GM18951 (cell line): Measurements from ENCODE around the gene ADAMTSL1.

Source experiments
- POLR2A ChIP-seq: IDR thresholded peaks from 4 replicates; pipeline ENCODE4 v1.6.1; 2011; ENCODE audit warnings: mild to moderate bottlenecking; ENCODE audit not compliant: insufficient read length, insufficient read depth; ENCODE audit errors: extremely low read depth
- in situ Hi-C: fragments of 300-500 bp; cut with MboI; formaldehyde crosslinking; loops from one replicate; pipeline ENCODE4 v1.12.0; 2022; ENCODE audit warnings: low sequenced_read_pairs, mixed read lengths, inconsistent platforms; ENCODE audit not compliant: unreplicated experiment

The ADAMTSL1 gene

GRCh38 chr9:18786911-18787650, 313.1 kb downstream of the ADAMTSL1 start:
- in situ Hi-C loops, result no loop called here
- no peak for TF ChIP-seq POLR2A

- in situ Hi-C loops, result no loop called here
- TF ChIP-seq POLR2A, result no peak
Observed at GRCh38 chr9:18788256-18788655, 314.3 kb downstream of the ADAMTSL1 start.

DNA sequence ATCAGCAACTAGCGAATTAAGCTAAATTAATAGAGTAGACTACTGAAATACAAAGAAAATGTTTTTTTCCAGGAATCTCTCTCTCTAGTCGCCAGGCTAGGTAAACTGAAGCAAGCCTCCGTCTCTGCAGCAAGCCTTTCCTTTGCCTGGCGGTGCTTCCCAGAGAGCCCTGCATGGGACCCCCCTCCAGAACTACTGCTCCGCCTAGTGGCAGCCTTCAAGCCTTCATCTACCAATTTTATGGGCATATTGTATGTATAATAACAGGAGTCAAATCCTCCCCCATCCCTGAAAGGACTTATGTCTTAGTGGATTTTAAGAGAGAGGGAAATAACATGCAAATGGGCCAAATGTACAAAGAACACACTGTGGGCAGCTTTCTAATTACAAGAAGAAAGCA, 317.1 kb downstream of the ADAMTSL1 start:
- TF ChIP-seq POLR2A, result no peak
- in situ Hi-C loops, result no loop called here

DNA sequence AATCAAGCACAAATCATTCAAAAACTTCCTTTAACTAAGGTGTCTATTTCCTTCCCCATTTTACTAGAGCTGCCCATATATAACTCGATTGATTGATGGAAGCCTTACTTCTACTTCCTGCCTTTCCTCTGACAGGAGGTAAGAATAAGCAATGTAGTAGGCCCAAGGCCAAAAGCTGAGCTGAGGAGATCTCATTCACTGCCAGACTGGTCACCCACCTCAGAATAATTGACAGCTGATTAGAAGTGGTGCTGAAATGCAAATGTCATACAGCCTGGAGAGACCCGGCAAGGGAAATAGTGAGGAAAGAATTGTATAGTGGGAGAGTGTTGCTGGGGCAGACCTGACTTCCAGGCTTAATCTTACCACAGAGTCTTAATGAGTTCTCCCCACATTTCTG, 319.2 kb downstream of the ADAMTSL1 start:
- TF ChIP-seq POLR2A, result no peak
- in situ Hi-C loops, result no loop called here

DNA sequence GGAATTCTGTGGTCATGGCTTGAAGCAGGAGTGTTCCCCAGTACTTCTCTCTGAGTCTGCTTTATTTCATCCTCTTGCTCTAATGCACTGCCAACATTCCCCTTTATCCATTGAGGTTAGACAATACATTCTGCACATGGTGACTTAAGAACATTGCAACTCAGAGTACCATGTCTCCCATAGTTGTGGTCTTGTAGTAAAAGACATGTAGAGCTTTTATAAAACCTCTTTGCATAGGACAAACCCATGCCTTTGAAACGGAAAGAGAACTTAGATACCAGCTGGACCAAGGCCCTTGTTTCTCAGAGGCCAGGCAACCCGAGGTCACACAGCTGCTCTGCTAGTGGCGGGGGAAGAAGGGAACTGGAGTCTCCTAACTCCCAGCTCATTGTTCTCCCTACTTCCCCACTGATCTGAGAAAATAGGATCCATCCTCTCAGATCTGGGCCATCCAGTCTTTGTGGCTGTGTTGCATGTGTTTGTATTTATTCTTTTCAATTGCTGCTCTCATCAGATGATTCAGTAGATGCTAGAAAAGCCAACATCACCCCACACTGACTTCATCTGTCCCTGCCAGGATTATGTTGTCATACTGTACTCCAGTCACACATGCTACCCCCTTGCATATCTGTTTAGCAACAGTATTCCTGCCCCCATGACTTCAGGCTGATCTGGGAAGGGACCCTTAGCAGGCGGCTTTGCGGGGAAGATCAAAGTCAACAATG, 322.2 kb downstream of the ADAMTSL1 start:
- no peak for TF ChIP-seq POLR2A
- in situ Hi-C loops, result no loop called here

- no peak for TF ChIP-seq POLR2A
- in situ Hi-C loops, result no loop called here
Observed at GRCh38 chr9:18796696-18797270, 322.8 kb downstream of the ADAMTSL1 start.

DNA sequence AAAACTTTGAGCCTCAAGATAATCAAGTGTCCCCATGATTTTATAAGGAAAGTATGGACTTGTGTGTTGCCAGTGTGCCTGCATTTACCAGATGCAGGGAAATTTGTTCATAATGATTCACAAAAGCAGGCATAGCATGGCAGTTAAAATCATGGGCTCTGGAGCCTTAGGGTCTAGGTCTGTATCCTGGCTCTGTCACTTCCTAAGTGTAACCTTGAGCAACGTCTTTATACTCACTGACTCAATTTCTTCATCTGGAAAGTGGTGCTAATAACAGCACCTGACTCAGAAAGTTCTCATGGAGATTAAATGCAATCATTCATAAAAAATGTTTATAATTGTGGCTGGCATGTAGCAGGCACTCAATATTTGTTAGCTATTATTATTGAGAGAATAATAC, 324.2 kb downstream of the ADAMTSL1 start:
- in situ Hi-C loops, result no loop called here
- TF ChIP-seq POLR2A, result no peak

DNA sequence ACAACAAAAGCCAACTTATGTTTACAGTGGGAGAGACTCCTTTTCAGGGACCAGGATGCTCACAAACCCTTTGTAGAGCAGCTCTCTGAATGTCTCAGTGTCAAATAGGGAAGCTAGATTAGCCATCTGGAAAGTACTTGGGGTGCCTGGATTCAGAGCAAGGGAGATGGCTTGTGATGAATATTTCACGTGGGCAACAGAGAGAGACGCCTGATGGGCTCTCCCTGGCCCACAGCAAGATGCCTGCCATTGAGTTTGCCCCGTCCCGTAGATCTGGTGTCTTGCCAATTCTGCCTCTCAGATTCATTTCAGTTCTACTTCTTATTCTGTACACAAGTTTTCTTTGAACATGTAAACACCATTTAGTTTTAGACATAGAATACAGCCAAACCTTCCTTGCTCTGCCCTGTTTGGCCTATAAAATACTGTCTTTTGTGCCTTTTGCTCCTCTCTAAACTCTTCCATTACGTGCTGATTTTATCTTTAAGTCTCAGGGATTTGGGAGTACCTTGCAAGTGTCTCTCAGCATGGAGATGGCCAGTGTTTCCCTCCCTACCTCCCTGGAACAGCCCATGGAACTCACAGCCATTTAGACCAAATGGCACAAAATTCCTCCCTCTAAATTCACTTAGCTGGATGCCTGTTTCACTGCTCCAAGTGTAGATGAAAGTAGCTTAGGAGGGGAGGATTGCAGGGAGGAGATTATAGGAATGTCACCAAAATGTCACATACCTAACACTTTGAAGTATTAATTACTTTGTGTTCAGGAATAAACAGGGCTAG, 324.7 kb downstream of the ADAMTSL1 start:
- in situ Hi-C loops, result no loop called here
- no peak for TF ChIP-seq POLR2A

GRCh38 chr9:18799428-18799827, 325.5 kb downstream of the ADAMTSL1 start:
- no peak for TF ChIP-seq POLR2A
- in situ Hi-C loops, result no loop called here

DNA sequence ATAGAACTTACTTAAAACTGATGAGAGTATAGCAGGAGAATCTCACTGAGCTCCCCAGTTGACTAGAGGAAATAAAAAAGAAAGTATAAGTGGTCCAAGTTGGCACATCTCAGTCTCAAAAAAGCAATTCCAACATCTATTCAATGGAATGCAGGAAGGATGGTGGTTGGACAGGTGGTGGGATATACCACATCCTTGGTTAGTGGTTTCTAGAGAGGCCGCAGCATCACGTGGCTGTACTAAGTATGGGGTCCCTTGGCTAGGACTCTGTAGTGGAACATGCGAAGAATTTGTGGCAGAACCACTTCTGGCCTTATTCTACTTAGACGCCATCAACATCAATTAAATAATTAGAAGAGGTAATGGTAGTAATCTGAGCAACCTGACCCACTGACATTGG, 326.6 kb downstream of the ADAMTSL1 start:
- in situ Hi-C loops, result no loop called here
- no peak for TF ChIP-seq POLR2A

GRCh38 chr9:18805386-18805785, 331.4 kb downstream of the ADAMTSL1 start:
- no peak for TF ChIP-seq POLR2A
- in situ Hi-C loops, result no loop called here

- in situ Hi-C loops, result no loop called here
- no peak for TF ChIP-seq POLR2A
Observed at GRCh38 chr9:18806232-18807080, 332.5 kb downstream of the ADAMTSL1 start.
